Epithelial cell of proximal tubule (primary cell): ENCODE data around the gene EHD1. TPM values are rescaled to one million over a fixed set of nuclear protein-coding genes. Genes with fewer than 3 reads are reported as not detected.

Experiments used
- DNase-seq: peaks from one replicate; pipeline ENCODE4 v3.0.0-alpha.2; 2011; ENCODE audit warnings: low read depth
- H3K4me3 ChIP-seq: 2 replicates; pipeline ENCODE4 v1.5.1; 2011; ENCODE audit warnings: low read depth, mild to moderate bottlenecking, low read length
- CTCF ChIP-seq: conservative IDR thresholded peaks from 2 replicates; pipeline ENCODE4 v1.5.1; 2012; ENCODE audit warnings: low read depth, mild to moderate bottlenecking, low read length
- total RNA-seq: library from RNA; depleted of rRNA; stranded (reverse); fragments of >200 nt; gene quantifications from 2 replicates; pipeline ENCODE4 v1.2.3, GENCODE V29; 2015

The EHD1 gene
- total RNA-seq, 1 donor from 2014 or later, result 82.7 TPM

GRCh38 chr11:64885367-64886286 lies 7.2 kb upstream of the EHD1 start:
- no peak for TF ChIP-seq CTCF
- no peak overlapping the region for H3K4me3 ChIP-seq
- no peak for DNase-seq

- no peak for DNase-seq
- no peak overlapping the region for H3K4me3 ChIP-seq
- TF ChIP-seq CTCF, result no peak
These were observed 5.6 kb upstream of the EHD1 start for GRCh38 chr11:64884019-64884418.

- TF ChIP-seq CTCF, result no peak
- no peak overlapping the region for H3K4me3 ChIP-seq
- no peak for DNase-seq
These were observed 5.2 kb upstream of the EHD1 start for GRCh38 chr11:64883575-64883974.

GRCh38 chr11:64882243-64882642 lies 3.8 kb upstream of the EHD1 start:
- no peak for TF ChIP-seq CTCF
- no peak overlapping the region for H3K4me3 ChIP-seq
- DNase-seq, result no peak

GRCh38 chr11:64881476-64881875 lies 3.1 kb upstream of the EHD1 start:
- TF ChIP-seq CTCF, result no peak
- H3K4me3 ChIP-seq, result no peak overlapping the region
- DNase-seq, result no peak

- no peak overlapping the region for H3K4me3 ChIP-seq
- DNase-seq, result no peak
- no peak for TF ChIP-seq CTCF
These were observed 2.0 kb upstream of the EHD1 start for GRCh38 chr11:64880240-64881001.
